GM21515 (cell line): ENCODE data around the gene FOXC1.

Experiments used
- ATAC-seq: cut with Tn5 transposase; IDR thresholded peaks from one replicate; pipeline ENCODE4 v1.9.1; 2021; ENCODE audit not compliant: unreplicated experiment

FOXC1 gene

GRCh38 chr6:1622851-1623768 lies 13.4 kb downstream of the FOXC1 start:
- ATAC-seq, result no peak

DNA sequence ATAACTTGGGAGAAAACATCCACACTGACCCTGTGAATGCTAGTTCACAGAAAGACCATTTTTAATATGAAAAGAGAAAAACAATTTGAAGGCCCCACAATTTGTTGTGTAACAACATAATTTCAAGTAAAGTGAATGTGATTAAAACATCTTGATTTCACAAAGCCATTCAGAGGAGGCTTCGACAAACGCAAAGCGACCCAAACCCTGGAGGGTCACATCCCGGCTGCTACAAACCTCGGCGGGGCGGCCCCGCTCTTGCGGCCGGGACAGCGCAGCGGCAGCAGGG lies 14.0 kb downstream of the FOXC1 start:
- ATAC-seq, result no peak

GRCh38 chr6:1624058-1624850 lies 14.5 kb downstream of the FOXC1 start:
- no peak for ATAC-seq

GRCh38 chr6:1624851-1625781 lies 15.4 kb downstream of the FOXC1 start:
- ATAC-seq, result no peak

- no peak for ATAC-seq
Observed at GRCh38 chr6:1625794-1626435, 16.2 kb downstream of the FOXC1 start.

- ATAC-seq, result no peak
Observed at GRCh38 chr6:1626481-1626880, 16.8 kb downstream of the FOXC1 start.

- no peak for ATAC-seq
Observed at GRCh38 chr6:1627827-1628560, 18.3 kb downstream of the FOXC1 start.

GRCh38 chr6:1629316-1629715 lies 19.6 kb downstream of the FOXC1 start:
- no peak for ATAC-seq

GRCh38 chr6:1630212-1630770 lies 20.6 kb downstream of the FOXC1 start:
- ATAC-seq, result no peak

DNA sequence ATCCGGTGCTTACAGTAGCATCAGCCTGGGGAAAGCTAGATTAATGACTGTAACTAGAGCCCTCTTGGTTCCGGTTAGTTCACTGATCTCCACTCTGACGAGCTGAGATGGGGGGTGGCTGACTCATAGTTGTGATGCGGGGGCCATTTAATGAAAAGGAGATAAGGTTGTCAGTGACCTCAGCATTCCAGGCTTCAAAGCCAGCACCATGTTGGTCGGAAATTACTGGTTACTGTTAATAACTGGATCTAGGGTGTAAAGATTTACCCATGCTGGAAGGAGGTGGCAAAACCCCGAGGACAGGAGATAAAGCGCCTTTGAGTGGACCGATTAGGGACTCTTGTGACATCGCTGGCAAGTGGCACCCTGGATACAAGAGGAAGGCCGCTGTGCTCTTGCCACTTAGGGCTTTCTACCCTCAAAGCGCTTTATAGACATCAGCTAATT lies 21.1 kb downstream of the FOXC1 start:
- no peak for ATAC-seq

DNA sequence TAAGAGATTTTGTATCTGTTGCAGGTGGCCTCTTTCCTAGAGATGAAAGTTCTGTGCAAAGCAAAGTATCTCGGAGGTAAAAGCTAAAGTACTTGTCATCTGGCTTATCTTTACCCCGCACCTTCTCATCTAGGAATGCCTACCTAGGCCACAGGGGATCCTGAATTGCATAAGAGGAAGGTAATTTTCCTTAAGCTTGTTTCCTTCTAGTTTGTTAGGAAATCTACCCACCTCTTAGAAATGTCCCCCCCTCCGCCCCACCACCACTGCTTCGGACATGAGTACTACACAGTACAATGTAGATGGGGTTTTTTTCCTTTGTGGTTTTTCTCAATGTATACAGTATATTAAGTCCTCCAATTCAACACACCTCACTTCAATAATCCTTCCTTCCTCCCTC lies 21.5 kb downstream of the FOXC1 start:
- no peak for ATAC-seq

DNA sequence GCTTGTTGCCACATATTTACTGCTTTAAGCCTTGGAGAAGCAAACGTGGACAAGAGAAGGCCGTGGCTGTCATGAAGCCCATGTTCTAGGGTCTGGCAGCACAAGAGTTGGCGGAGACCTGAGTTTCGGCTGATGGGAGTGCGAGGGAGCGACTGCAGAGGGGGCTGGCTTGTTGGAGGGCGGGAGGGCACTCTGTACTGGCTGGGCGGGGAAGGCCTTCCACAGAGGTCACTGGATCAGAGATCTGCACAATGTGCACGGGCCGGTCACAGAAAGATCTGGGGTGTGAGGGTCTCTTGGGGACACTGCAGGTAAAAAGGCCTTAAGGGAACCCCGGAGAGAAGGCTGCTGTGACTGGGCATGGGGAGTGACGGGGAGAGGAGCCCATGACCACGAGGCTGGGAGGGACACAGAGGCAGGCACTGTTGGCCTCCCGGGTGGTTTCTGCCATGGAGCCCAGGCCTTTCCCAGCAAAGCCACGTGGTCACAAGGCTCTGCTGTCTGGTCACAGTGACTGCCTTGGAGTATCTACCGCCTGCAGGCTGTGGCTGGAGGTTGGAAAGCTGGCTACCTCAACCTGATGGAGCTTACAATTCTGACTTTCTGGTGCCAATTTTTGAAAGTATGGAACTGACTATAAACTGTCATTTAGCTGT lies 23.8 kb downstream of the FOXC1 start:
- no peak for ATAC-seq

DNA sequence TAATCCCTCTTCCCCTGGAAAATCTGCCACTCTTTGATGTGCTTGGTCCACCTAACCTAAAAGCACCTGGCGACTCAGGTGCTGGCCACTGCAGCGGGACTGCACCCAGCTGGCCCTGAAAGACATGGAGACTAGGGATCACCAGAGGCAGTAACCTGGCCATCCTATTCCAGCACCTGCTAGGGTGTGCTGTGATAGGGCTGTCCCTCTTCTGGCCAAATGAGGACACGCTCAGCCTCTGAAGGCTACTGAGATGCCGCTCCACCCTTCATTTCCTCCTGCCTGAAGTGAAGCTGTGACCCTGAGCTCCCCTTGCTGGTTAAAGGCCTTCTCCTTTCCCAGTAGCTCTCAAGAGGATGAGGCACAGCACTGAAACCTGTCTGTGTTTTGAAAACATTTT lies 24.4 kb downstream of the FOXC1 start:
- ATAC-seq, result no peak

DNA sequence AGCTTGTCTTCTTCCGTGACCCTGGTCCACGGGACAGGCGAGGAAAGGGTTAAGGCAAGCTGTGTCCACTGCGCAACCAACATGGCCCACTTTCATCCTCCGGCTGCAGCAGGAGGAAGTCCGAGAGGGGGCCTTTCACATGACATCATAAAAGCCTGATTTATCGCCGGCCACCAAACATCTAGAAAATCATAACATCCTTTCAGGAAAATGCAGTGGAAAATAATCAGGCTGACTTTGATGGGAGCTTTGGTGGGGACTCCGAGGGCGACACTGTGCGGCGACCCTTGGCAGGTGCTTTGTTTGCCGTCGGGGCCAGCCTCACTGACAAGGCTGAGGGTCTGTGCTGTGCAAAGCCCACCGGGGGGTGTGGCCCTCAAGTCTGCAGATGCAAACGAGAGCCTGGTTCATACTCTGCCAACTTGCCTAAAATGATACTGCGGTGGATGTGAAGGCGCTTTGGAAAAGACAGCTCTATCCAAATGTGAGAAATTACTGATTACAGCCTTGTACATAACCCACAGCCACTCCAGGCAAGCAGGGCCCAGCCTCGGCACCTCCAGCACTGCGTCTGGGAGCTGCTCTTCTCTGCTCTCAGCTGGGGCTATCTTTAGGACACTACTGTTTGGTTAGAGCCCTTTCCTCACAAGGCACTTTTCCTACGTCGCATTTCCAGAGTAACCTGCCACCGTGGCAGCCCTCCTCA lies 25.7 kb downstream of the FOXC1 start:
- no peak for ATAC-seq

GRCh38 chr6:1636272-1636825 lies 26.6 kb downstream of the FOXC1 start:
- no peak for ATAC-seq

GRCh38 chr6:1636971-1637871 lies 27.5 kb downstream of the FOXC1 start:
- no peak for ATAC-seq

GRCh38 chr6:1639430-1639829 lies 29.7 kb downstream of the FOXC1 start:
- no peak for ATAC-seq
